Right cardiac atrium (tissue), 5 donors: ENCODE results near the gene SELE. TPM values are rescaled to one million over a fixed set of nuclear protein-coding genes. Genes with fewer than 3 reads are reported as not detected.
"Not testable (repeated sequence)": the region's sequence is repeated elsewhere in the genome, so short reads cannot be mapped to it uniquely, and the experiment has no call there.

ENCODE experiments used
- ATAC-seq, 2 donors: fragments of 200-7000 bp; cut with Tn5 transposase; one replicate each; pipeline versions ENCODE4 v1.8.0 to v1.9.1; 2020; ENCODE audit warnings: moderate library complexity in 2 of 2, mild to moderate bottlenecking in 1 of 2
- DNase-seq, 3 donors: peaks; one replicate each; pipeline ENCODE4 v3.0.0-alpha.2; 2020
- H3K27ac ChIP-seq: one replicate; pipeline ENCODE4 v1.5.1; 2013; ENCODE audit warnings: mild to moderate bottlenecking, low read length, control low read depth, moderate library complexity
- H3K27me3 ChIP-seq: one replicate; pipeline ENCODE4 v1.6.1; 2013; ENCODE audit not compliant: control insufficient read depth, insufficient read depth
- H3K4me1 ChIP-seq: one replicate; pipeline ENCODE4 v1.6.1; 2013; ENCODE audit warnings: low read length; ENCODE audit not compliant: control insufficient read depth, insufficient read depth
- H3K4me3 ChIP-seq: one replicate; pipeline ENCODE4 v1.5.1; 2013; ENCODE audit warnings: low read length, control low read depth
- H3K9me3 ChIP-seq: one replicate; pipeline ENCODE4 v1.6.1; 2013; ENCODE audit warnings: low read length; ENCODE audit not compliant: control insufficient read depth
- WGBS: extraction: QIAGEN DNeasy Blood & Tissue Kit; methylation state at CpG from one replicate; pipeline ENCODE4 v1.1.7; 2013; 5-methylcytosine and 5-hydroxymethylcytosine counted together
- intact Hi-C, 4 donors: fragments of 100-400 bp; cut with DNase I; formaldehyde crosslinking; loops; one replicate each; pipeline versions ENCODE4 v1.11.0 to v1.14.0; 2022 to 2023
- polyA plus RNA-seq: library from polyadenylated mRNA; stranded (reverse); fragments of 200-250 nt; gene quantifications from one replicate; pipeline ENCODE4 v1.2.3, GENCODE V29; 2013
- total RNA-seq, 4 donors: library from RNA; stranded (reverse); fragmentation: NEBNext Ultra II Directional; extraction: Animal tissue kit (Norgen Biotek cat#: 25700); gene quantifications; one replicate each; pipeline ENCODE4 v1.2.1, GENCODE V29; 2021
- donor health status: healthy with polysubstance abuse.
- donor health status: DM: no; HTN: yes; CAD: no.
- donor health status: DM: no; HTN: no; CAD: no.
- donor health status: DM: no; HTN: yes; CAD: no; lungs with severe emphysema.
- donor health status: DM: yes; HTN: yes; CAD: no.

SELE gene
- total and polyA plus RNA-seq, 5 donors, result 0.31 to 3.2 (median 0.74) TPM

DNA sequence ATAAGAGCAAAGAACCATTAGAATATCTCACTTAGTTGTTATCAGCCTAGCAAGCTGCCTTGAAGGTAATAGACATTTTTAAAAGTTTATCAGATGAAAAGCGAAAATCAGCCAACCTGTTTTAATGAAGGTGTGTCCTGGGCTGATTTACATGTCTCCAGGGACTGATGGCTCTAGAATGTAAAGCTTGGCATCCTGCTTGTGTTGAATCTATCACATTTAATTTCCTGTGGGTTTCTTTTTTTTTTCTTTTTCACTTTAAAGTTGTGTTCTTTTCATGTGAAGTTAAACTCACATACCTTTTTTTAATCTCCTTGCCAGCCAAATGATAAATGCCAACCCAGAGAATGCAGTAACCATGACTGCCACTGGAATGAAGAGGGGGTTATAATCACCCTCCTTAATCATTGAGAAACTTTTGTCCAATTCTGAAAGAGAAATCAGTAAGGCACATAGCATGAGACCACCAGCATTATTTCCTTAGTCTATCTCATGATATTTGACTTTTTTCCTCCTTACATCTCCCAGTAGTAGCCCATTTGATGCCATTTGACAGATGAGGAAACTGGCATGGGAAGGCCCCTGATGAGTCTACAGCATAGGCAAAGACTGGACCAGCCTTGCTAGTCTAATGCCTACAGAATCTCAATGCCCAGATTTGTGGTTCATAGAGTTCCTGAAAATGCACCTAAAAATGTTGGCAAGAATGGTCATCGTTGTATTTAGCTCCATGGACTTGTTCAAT is 32.4 kb downstream of the SELE start:
- H3K27me3 ChIP-seq, result no peaks in the 10 kb centered on the region
- H3K27ac ChIP-seq, result no peak overlapping the region
- H3K9me3 ChIP-seq, result no peaks in the 10 kb centered on the region
- no peak for DNase-seq
- WGBS, result 87% methylated on average over 2 of the region's 2 CpGs
- no peaks in the 10 kb centered on the region for H3K4me1 ChIP-seq
- intact Hi-C loops, result loop anchor here in 2 of 4 donors (10.0 kb wide), 2 partner anchors 93 to 107 kb away; partner anchors contain the start of gene METTL18 (in 1 of the 2)
- no peak overlapping the region for H3K4me3 ChIP-seq
- ATAC-seq, result no peak

- Histone ChIP-seq H3K9me3 (no peaks in the 10 kb centered on the region), H3K4me1 (no peaks in the 10 kb centered on the region), H3K4me3 (no peak overlapping the region), H3K27me3 (no peaks in the 10 kb centered on the region), H3K27ac (no peak overlapping the region)
- 71% methylated on average over 3 of the region's 3 CpGs for WGBS
- ATAC-seq (no peak), DNase-seq (no peak)
- intact Hi-C loops, result loop anchor here in 3 of 4 donors (10.0 kb wide), 3 partner anchors 95 to 105 kb away; partner anchors contain the start of gene METTL18 (in 1 of the 3)
Measured at GRCh38 chr1:169699707-169700106, 34.2 kb downstream of the SELE start.

- no peak for ATAC-seq
Measured at GRCh38 chr1:169698976-169699375, 34.9 kb downstream of the SELE start.

GRCh38 chr1:169697755-169698154 is 36.1 kb downstream of the SELE start:
- H3K4me1 ChIP-seq, result no peaks in the 10 kb centered on the region
- H3K27ac ChIP-seq, result no peak overlapping the region
- no peaks in the 10 kb centered on the region for H3K27me3 ChIP-seq
- DNase-seq (no peak), ATAC-seq (no peak)
- WGBS, result 68% methylated on average over 1 of the region's 1 CpG
- H3K9me3 ChIP-seq, result no peaks in the 10 kb centered on the region
- intact Hi-C loops, result loop anchor here in 1 of 4 donors (10.0 kb wide), 1 partner anchor 93 kb away; no protein-coding TSS in a partner anchor
- no peak overlapping the region for H3K4me3 ChIP-seq

More at GRCh38 chr1:169698976-169699375, 34.9 kb downstream of the SELE start:
- H3K27me3 ChIP-seq, result no peaks in the 10 kb centered on the region
- H3K27ac ChIP-seq, result no peak overlapping the region
- DNase-seq, result no peak
- H3K4me3 ChIP-seq, result no peak overlapping the region
- H3K9me3 ChIP-seq, result no peaks in the 10 kb centered on the region
- 67% methylated on average over 3 of the region's 3 CpGs for WGBS
- no peaks in the 10 kb centered on the region for H3K4me1 ChIP-seq
- intact Hi-C loops, result loop anchor here in 1 of 4 donors (10.0 kb wide), 1 partner anchor 94 kb away; no protein-coding TSS in a partner anchor

- ATAC-seq, result no peak
- intact Hi-C loops, result loop anchor here in 1 of 4 donors (10.0 kb wide), 1 partner anchor 92 kb away; no protein-coding TSS in a partner anchor
- no peak for DNase-seq
- Histone ChIP-seq H3K9me3 (no peaks in the 10 kb centered on the region), H3K27ac (no peak overlapping the region), H3K27me3 (no peaks in the 10 kb centered on the region), H3K4me1 (no peaks in the 10 kb centered on the region), H3K4me3 (no peak overlapping the region)
- WGBS, result 66% methylated on average over 3 of the region's 3 CpGs
Measured at GRCh38 chr1:169696273-169697100, 37.4 kb downstream of the SELE start.

GRCh38 chr1:169694304-169695075 is 39.4 kb downstream of the SELE start:
- Histone ChIP-seq H3K4me1 (no peaks in the 10 kb centered on the region), H3K4me3 (no peak overlapping the region), H3K9me3 (no peaks in the 10 kb centered on the region), H3K27me3 (no peaks in the 10 kb centered on the region), H3K27ac (no peak overlapping the region)
- WGBS, result 58% methylated on average over 5 of the region's 5 CpGs
- intact Hi-C loops, result loop anchor here in 1 of 4 donors (10.0 kb wide), 1 partner anchor 90 kb away; no protein-coding TSS in a partner anchor
- DNase-seq (no peak), ATAC-seq (no peak)

DNA sequence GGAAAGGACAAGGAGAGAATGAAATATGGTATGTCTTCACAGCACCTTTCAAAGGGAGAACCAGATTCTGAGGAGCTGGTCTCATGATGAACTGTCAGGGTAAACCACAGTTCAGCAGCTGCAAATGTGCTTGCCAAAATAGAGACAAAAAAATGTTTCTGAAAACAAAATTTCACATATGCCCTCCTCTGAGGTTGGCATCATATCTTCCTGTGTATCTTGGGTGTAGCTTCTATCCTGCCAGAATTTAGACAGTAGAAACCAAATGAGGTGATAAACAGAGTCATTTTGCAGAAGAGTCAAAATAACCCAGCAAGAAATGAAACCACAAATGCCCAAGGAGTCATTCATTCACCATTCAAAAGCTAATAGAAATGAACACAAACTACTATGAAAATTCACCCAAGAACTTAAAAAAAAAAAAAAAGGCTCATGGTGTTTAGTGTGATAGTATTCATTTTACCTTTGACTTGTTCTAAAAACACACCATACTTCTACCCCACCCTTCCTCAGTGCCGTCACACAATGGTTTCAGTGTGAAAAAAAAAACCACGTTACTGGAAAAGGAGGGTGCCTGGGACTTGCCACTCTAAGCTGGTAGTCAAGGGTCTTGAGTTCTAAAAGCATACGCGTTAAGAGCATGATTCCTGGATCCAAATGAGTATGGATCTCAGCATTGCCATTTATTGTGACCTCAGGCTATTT is 41.0 kb downstream of the SELE start:
- Histone ChIP-seq H3K9me3 (no peaks in the 10 kb centered on the region), H3K4me1 (no peaks in the 10 kb centered on the region), H3K27me3 (no peaks in the 10 kb centered on the region), H3K4me3 (no peak overlapping the region), H3K27ac (no peak overlapping the region)
- ATAC-seq, result peak in 1 of 2 donors; percentile 69
- intact Hi-C loops, result loop anchor here in 1 of 4 donors (10.0 kb wide), 1 partner anchor 88 kb away; no protein-coding TSS in a partner anchor
- 81% methylated on average over 4 of the region's 4 CpGs for WGBS
- DNase-seq, result no peak

GRCh38 chr1:169690489-169690888 is 43.4 kb downstream of the SELE start:
- no peaks in the 10 kb centered on the region for H3K9me3 ChIP-seq
- H3K27me3 ChIP-seq, result no peaks in the 10 kb centered on the region
- intact Hi-C loops, result loop anchor here in 1 of 4 donors (10.0 kb wide), 1 partner anchor 86 kb away; no protein-coding TSS in a partner anchor
- H3K27ac ChIP-seq, result no peak overlapping the region
- H3K4me3 ChIP-seq, result no peak overlapping the region
- DNase-seq (no peak), ATAC-seq (no peak)
- no peaks in the 10 kb centered on the region for H3K4me1 ChIP-seq

DNA sequence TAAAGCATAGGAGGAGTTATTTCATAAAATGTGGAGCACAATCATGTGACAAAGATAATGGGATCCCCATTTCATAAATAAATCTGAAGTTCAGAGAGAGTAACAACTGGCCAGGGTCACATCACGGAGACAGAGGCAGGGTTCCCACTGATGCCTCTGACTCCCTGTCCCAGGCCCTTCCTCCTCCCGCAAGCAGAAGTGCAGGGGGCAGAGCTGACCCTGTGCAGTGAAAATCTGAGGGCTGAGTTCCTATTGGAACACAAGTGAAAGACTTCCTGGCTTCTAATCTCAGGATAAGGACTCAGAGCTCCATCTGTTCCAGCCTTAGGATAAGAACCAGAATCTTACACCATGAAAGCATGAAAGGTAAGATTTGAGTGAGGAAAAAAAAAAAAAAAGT is 44.5 kb downstream of the SELE start:
- no peak overlapping the region for H3K4me3 ChIP-seq
- H3K27me3 ChIP-seq, result no peaks in the 10 kb centered on the region
- DNase-seq (no peak), ATAC-seq (peak in 1 of 2 donors; percentile 51)
- H3K9me3 ChIP-seq, result no peaks in the 10 kb centered on the region
- no peak overlapping the region for H3K27ac ChIP-seq
- intact Hi-C loops, result no loop called here
- WGBS, result 46% methylated on average over 2 of the region's 2 CpGs
- no peaks in the 10 kb centered on the region for H3K4me1 ChIP-seq

DNA sequence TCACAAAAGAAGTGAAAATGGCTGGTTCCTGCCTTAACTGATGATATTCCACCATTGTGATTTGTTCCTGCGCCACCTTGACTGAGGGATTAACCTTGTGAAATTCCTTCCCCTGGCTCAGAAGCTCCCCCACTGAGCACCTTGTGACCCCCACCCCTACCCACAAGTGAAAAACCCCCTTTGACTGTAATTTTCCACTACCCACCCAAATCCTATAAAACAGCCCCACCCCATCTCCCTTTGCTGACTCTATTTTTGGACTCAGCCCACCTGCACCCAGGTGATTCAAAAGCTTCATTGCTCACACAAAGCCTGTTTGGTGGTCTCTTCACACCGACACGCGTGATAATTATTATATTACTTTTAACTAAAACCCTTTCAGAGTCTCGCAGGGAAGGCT is 45.5 kb downstream of the SELE start:
- H3K4me3 ChIP-seq, H3K27ac ChIP-seq, H3K27me3 ChIP-seq, H3K4me1 ChIP-seq, intact Hi-C loops, H3K9me3 ChIP-seq, DNase-seq, ATAC-seq: not testable (repeated sequence)
- 98% methylated on average over 5 of the region's 5 CpGs for WGBS
